22Rv1 (cell line): ENCODE results near the gene IL17RB.

Experiments
- H3K27ac ChIP-seq: fragments of 450-650 bp; 2 replicates; pipeline ENCODE4 v1.5.1; 2017
- ZFX ChIP-seq: fragments of 450-650 bp; IDR thresholded peaks from 2 replicates; pipeline ENCODE4 v1.6.1; 2017; ENCODE audit warnings: antibody characterized with exemption, borderline replicate concordance
- TF ChIP-seq, protein P1 (sequence below): fragments of 450-650 bp; IDR thresholded peaks from 2 replicates; pipeline ENCODE4 v1.5.1; 2017; ENCODE audit warnings: mild to moderate bottlenecking

The IL17RB gene

DNA sequence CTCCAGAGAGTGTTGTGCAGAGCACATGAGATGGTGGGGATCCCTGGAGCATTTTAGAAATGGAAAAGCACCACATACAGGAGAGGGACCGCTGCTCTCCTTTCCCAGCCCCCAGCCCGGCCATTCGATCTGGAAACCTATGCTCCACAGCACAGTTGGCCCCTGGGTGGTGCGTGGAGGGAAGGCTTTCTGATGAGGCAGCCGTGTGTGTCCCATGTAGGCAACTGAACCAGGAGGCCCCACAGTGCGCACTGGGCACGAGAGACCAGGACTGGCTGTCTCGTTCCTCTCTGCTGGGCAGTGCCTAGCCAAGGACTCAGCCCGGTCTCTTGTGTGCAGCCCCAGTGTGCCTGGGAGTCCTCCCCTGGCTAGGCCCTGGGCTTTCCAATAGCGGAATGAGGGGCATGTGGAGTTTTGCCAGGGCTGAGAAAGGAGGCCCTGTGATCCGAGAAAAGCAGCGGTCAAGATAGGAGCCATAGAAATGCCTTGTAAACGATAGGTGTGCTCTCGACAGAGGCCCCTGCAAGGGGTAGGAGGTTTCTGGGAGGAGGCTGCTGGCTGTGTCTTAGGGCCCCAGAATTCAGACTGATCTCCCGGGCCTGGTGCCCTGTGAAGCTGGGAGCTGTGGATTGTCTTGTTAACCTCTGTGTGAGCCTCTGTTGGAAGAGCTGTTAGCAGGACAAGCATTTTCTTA, 39.1 kb upstream of the IL17RB start:
- TF ChIP-seq, protein P1, sequence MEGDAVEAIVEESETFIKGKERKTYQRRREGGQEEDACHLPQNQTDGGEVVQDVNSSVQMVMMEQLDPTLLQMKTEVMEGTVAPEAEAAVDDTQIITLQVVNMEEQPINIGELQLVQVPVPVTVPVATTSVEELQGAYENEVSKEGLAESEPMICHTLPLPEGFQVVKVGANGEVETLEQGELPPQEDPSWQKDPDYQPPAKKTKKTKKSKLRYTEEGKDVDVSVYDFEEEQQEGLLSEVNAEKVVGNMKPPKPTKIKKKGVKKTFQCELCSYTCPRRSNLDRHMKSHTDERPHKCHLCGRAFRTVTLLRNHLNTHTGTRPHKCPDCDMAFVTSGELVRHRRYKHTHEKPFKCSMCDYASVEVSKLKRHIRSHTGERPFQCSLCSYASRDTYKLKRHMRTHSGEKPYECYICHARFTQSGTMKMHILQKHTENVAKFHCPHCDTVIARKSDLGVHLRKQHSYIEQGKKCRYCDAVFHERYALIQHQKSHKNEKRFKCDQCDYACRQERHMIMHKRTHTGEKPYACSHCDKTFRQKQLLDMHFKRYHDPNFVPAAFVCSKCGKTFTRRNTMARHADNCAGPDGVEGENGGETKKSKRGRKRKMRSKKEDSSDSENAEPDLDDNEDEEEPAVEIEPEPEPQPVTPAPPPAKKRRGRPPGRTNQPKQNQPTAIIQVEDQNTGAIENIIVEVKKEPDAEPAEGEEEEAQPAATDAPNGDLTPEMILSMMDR = no peak
- TF ChIP-seq ZFX = no peak
- H3K27ac ChIP-seq = no peak overlapping the region

- TF ChIP-seq, protein P1 = no peak
- H3K27ac ChIP-seq = no peak overlapping the region
Measured at GRCh38 chr3:53808496-53808895, 37.9 kb upstream of the IL17RB start.

- H3K27ac ChIP-seq = no peak overlapping the region
- TF ChIP-seq, protein P1 = no peak
Measured at GRCh38 chr3:53809267-53809666, 37.1 kb upstream of the IL17RB start.

DNA sequence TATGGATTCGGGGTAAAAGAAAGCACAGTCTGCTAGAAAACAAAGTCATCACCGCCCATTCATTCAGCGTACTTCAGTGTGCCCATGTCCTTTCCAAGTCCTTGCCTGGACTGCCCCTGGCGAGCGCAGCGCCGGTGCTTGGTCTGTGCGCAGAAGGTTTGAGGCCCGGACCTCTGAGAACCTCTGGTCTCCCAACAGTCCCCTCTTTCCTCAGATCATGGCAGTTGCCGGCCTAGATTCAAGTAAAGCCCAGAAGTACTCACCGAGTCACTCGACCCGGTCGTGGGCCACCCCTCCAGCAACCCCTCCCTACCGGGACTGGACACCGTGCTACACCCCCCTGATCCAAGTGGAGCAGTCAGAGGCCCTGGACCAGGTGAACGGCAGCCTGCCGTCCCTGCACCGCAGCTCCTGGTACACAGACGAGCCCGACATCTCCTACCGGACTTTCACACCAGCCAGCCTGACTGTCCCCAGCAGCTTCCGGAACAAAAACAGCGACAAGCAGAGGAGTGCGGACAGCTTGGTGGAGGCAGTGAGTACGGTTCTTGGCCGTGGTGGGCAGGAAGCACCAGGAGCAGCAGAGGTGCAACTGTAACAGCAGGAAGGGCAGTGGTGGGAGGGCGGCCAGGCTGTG, 36.5 kb upstream of the IL17RB start:
- H3K27ac ChIP-seq = no peak overlapping the region
- no peak for TF ChIP-seq ZFX
- TF ChIP-seq, protein P1 = no peak

- TF ChIP-seq ZFX = no peak
- TF ChIP-seq, protein P1 = no peak
Measured at GRCh38 chr3:53811143-53811927, 35.0 kb upstream of the IL17RB start.

DNA sequence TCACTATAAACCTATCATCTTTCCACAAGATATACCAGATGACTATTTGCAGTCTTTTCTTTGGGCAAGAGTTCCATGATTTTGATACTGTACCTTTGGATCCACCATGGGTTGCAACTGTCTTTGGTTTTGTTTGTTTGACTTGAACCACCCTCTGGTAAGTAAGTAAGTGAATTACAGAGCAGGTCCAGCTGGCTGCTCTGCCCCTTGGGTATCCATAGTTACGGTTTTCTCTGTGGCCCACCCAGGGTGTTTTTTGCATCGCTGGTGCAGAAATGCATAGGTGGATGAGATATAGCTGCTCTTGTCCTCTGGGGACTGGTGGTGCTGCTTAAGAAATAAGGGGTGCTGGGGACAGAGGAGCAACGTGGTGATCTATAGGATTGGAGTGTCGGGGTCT, 33.9 kb upstream of the IL17RB start:
- H3K27ac ChIP-seq = no peak overlapping the region
- TF ChIP-seq ZFX = no peak
- TF ChIP-seq, protein P1 = no peak

More at GRCh38 chr3:53811143-53811927, 35.0 kb upstream of the IL17RB start:
- H3K27ac ChIP-seq = no peak overlapping the region

- no peak overlapping the region for H3K27ac ChIP-seq
- TF ChIP-seq, protein P1 = no peak
- no peak for TF ChIP-seq ZFX
Measured at GRCh38 chr3:53813229-53813628, 33.1 kb upstream of the IL17RB start.
